GM18519 (cell line): ENCODE results near the gene BBS7.
A peak's percentile ranks its signal among the peaks of the same experiment; 100 is the strongest.

Experiments
- ATAC-seq: cut with Tn5 transposase; IDR thresholded peaks from one replicate; pipeline ENCODE4 v1.9.1; 2021; ENCODE audit warnings: mild to moderate bottlenecking, moderate library complexity; ENCODE audit not compliant: unreplicated experiment, low FRiP score

BBS7 gene

GRCh38 chr4:121838136-121838535, 32.1 kb downstream of the BBS7 start:
- ATAC-seq, result no peak

GRCh38 chr4:121829511-121829910, 40.8 kb downstream of the BBS7 start:
- no peak for ATAC-seq

GRCh38 chr4:121827853-121828252, 42.4 kb downstream of the BBS7 start:
- no peak for ATAC-seq

- no peak for ATAC-seq
These were observed 45.3 kb downstream of the BBS7 start for GRCh38 chr4:121824950-121825349.

GRCh38 chr4:121824171-121824527, 46.1 kb downstream of the BBS7 start:
- no peak for ATAC-seq

- peak; percentile 91 for ATAC-seq
These were observed 46.6 kb downstream of the BBS7 start, which contains the start of gene CCNA2 for GRCh38 chr4:121823505-121824170. Gene CCNA2, minus strand, starts transcription at chr4:121823883. Its CDS starts 255 bp downstream, at chr4:121823628.

- peak; percentile 32 for ATAC-seq
These were observed 47.3 kb downstream of the BBS7 start for GRCh38 chr4:121822796-121823504.

GRCh38 chr4:121822047-121822446, 48.2 kb downstream of the BBS7 start:
- no peak for ATAC-seq

GRCh38 chr4:121819216-121819965, 50.9 kb downstream of the BBS7 start:
- ATAC-seq, result no peak

- ATAC-seq, result no peak
These were observed 52.1 kb downstream of the BBS7 start for GRCh38 chr4:121818215-121818614.

GRCh38 chr4:121817701-121818100, 52.6 kb downstream of the BBS7 start:
- ATAC-seq, result no peak

GRCh38 chr4:121817006-121817405, 53.3 kb downstream of the BBS7 start:
- no peak for ATAC-seq

GRCh38 chr4:121814756-121815155, 55.5 kb downstream of the BBS7 start:
- ATAC-seq, result no peak

- ATAC-seq, result no peak
These were observed 59.2 kb downstream of the BBS7 start for GRCh38 chr4:121811122-121811521.

- no peak for ATAC-seq
These were observed 63.9 kb downstream of the BBS7 start for GRCh38 chr4:121806411-121806810.

- ATAC-seq, result no peak
These were observed 68.6 kb downstream of the BBS7 start for GRCh38 chr4:121801715-121802075.

- peak; percentile 69 for ATAC-seq
These were observed 69.1 kb downstream of the BBS7 start, which contains the start of gene EXOSC9 for GRCh38 chr4:121800961-121801714. Gene EXOSC9, plus strand, starts transcription at chr4:121801323. Its CDS starts 102 bp downstream, at chr4:121801425.

GRCh38 chr4:121800638-121800960, 69.7 kb downstream of the BBS7 start:
- peak; percentile 17 for ATAC-seq

GRCh38 chr4:121799867-121800501, 70.3 kb downstream of the BBS7 start:
- no peak for ATAC-seq

GRCh38 chr4:121799208-121799823, 71.0 kb downstream of the BBS7 start:
- ATAC-seq, result no peak
